IPS DF 6.9 (cell line): ENCODE results near the gene CLDN6.

Experiments
- DNase-seq: peaks from one replicate; pipeline ENCODE4 v3.0.0-alpha.2; 2013; ENCODE audit warnings: low read depth, low spot score
- H3K27ac ChIP-seq: one replicate; pipeline ENCODE4 v1.5.1; 2013; ENCODE audit warnings: low read length, control low read depth
- H3K27me3 ChIP-seq: 2 replicates; pipeline ENCODE4 v1.6.1; 2013; ENCODE audit warnings: mild to moderate bottlenecking, low read length; ENCODE audit not compliant: control insufficient read depth, insufficient read depth
- H3K36me3 ChIP-seq: 2 replicates; pipeline ENCODE4 v1.6.1; 2013; ENCODE audit warnings: low read length; ENCODE audit not compliant: control insufficient read depth, insufficient read depth
- H3K4me1 ChIP-seq: 2 replicates; pipeline ENCODE4 v1.6.1; 2013; ENCODE audit warnings: low read length; ENCODE audit not compliant: control insufficient read depth, insufficient read depth
- H3K4me3 ChIP-seq: 2 replicates; pipeline ENCODE4 v1.5.1; 2013; ENCODE audit warnings: mild to moderate bottlenecking, low read length
- H3K9me3 ChIP-seq: 2 replicates; pipeline ENCODE4 v1.6.1; 2013; ENCODE audit warnings: low read length, inconsistent platforms; ENCODE audit not compliant: control insufficient read depth, insufficient read depth
- WGBS: extraction: QIAGEN DNeasy Blood & Tissue Kit; methylation state at CpG from one replicate; pipeline ENCODE4 v1.1.7; 2013; ENCODE audit warnings: mixed read lengths, missing lambda C conversion rate; ENCODE audit not compliant: insufficient read length, insufficient coverage; 5-methylcytosine and 5-hydroxymethylcytosine counted together

The CLDN6 gene

GRCh38 chr16:2968738-2969544 is 49.0 kb downstream of the CLDN6 start, which contains the start of gene PAQR4:
Gene PAQR4 (plus strand): TSS chr16:2969348. CDS start chr16:2969675, 327 bp downstream.
- Histone ChIP-seq H3K36me3 (peaks cover 13% of the 10 kb centered on the region; the same call in 1 of the 2 replicates), H3K27me3 (no peaks in the 10 kb centered on the region; the same call in 1 of the 2 replicates), H3K9me3 (no peaks in the 10 kb centered on the region), H3K27ac (no peak within 1 kb of the TSS), H3K4me3 (peak within 1 kb of the TSS; percentile 92), H3K4me1 (peaks cover 6% of the 10 kb centered on the region)
- DNase-seq: no peak
- no CpG with 5 or more reads among the region's 98 CpGs for WGBS

- Histone ChIP-seq H3K27ac (no peak overlapping the region), H3K27me3 (no peaks in the 10 kb centered on the region; the same call in 1 of the 2 replicates), H3K9me3 (no peaks in the 10 kb centered on the region), H3K4me3 (peak overlapping the region; percentile 92; the same call in 1 of the 2 replicates), H3K4me1 (peaks cover 6% of the 10 kb centered on the region), H3K36me3 (peaks cover 9% of the 10 kb centered on the region; the same call in 1 of the 2 replicates)
- DNase-seq: no peak
- no CpG with 5 or more reads among the region's 18 CpGs for WGBS
These were observed 49.6 kb downstream of the CLDN6 start for GRCh38 chr16:2968368-2968737.

GRCh38 chr16:2967721-2968161 is 50.2 kb downstream of the CLDN6 start:
- no peaks in the 10 kb centered on the region for H3K9me3 ChIP-seq
- no peak overlapping the region for H3K4me3 ChIP-seq
- no CpG with 5 or more reads among the region's 33 CpGs for WGBS

GRCh38 chr16:2967211-2967631 is 50.8 kb downstream of the CLDN6 start:
- Histone ChIP-seq H3K4me3 (peak overlapping the region; percentile 22; the same call in 1 of the 2 replicates), H3K9me3 (no peaks in the 10 kb centered on the region), H3K36me3 (peaks cover 6% of the 10 kb centered on the region; the same call in 1 of the 2 replicates), H3K27me3 (no peaks in the 10 kb centered on the region; the same call in 1 of the 2 replicates), H3K4me1 (peaks cover 9% of the 10 kb centered on the region), H3K27ac (no peak overlapping the region)
- no peak for DNase-seq
- WGBS: no CpG with 5 or more reads among the region's 51 CpGs

More at GRCh38 chr16:2967721-2968161, 50.2 kb downstream of the CLDN6 start:
- peaks cover 9% of the 10 kb centered on the region; the same call in 1 of the 2 replicates for H3K36me3 ChIP-seq
- H3K27ac ChIP-seq: no peak overlapping the region
- peaks cover 6% of the 10 kb centered on the region for H3K4me1 ChIP-seq
- no peaks in the 10 kb centered on the region; the same call in 1 of the 2 replicates for H3K27me3 ChIP-seq
- DNase-seq: no peak

- H3K4me1 ChIP-seq: peaks cover 11% of the 10 kb centered on the region
- DNase-seq: no peak
- no peaks in the 10 kb centered on the region for H3K9me3 ChIP-seq
- H3K4me3 ChIP-seq: peak overlapping the region; percentile 22; the same call in 1 of the 2 replicates
- no peak overlapping the region for H3K27ac ChIP-seq
- H3K27me3 ChIP-seq: no peaks in the 10 kb centered on the region; the same call in 1 of the 2 replicates
- peaks cover 2% of the 10 kb centered on the region; the same call in 1 of the 2 replicates for H3K36me3 ChIP-seq
- no CpG with 5 or more reads among the region's 46 CpGs for WGBS
These were observed 51.2 kb downstream of the CLDN6 start for GRCh38 chr16:2966808-2967191.

- peaks cover 11% of the 10 kb centered on the region for H3K4me1 ChIP-seq
- no peaks in the 10 kb centered on the region for H3K9me3 ChIP-seq
- no peak for DNase-seq
- H3K36me3 ChIP-seq: no peaks in the 10 kb centered on the region; the same call in 1 of the 2 replicates
- no CpG with 5 or more reads among the region's 39 CpGs for WGBS
- no peaks in the 10 kb centered on the region; the same call in 1 of the 2 replicates for H3K27me3 ChIP-seq
- H3K4me3 ChIP-seq: no peak overlapping the region; the same call in 1 of the 2 replicates
- no peak overlapping the region for H3K27ac ChIP-seq
These were observed 51.8 kb downstream of the CLDN6 start for GRCh38 chr16:2966043-2966807.
